Smooth muscle cell (in vitro differentiated cells): Measurements from ENCODE around the gene CORO2A. TPM values are rescaled to one million over a fixed set of nuclear protein-coding genes. Genes with fewer than 3 reads are reported as not detected.
"Not testable (repeated sequence)": the region's sequence is repeated elsewhere in the genome, so short reads cannot be mapped to it uniquely, and the experiment has no call there.

ENCODE experiments used
- DNase-seq: peaks from one replicate; lab custom pipeline; 2025; ENCODE audit not compliant: unreplicated experiment; lab: John Stamatoyannopoulos, UW
- H2AFZ ChIP-seq: fragments of 200-600 bp; sonication (generic); 2 replicates; pipeline ENCODE4 v1.6.0; 2016; ENCODE audit warnings: antibody characterized with exemption, low read depth, mild to moderate bottlenecking
- H3F3A ChIP-seq: fragments of 200-600 bp; sonication (generic); 2 replicates; pipeline ENCODE4 v1.6.0; 2017; ENCODE audit warnings: antibody characterized with exemption, low read depth
- H3K27ac ChIP-seq: fragments of 200-600 bp; sonication (generic); 2 replicates; pipeline ENCODE4 v1.5.1; 2016; ENCODE audit warnings: low read depth, mild to moderate bottlenecking
- H3K27me3 ChIP-seq: fragments of 200-600 bp; sonication (generic); 2 replicates; pipeline ENCODE4 v1.6.1; 2016; ENCODE audit warnings: low read depth, mild to moderate bottlenecking
- H3K36me3 ChIP-seq: fragments of 200-600 bp; sonication (generic); 2 replicates; pipeline ENCODE4 v1.5.1; 2016; ENCODE audit warnings: low read depth
- H3K4me1 ChIP-seq: fragments of 200-600 bp; sonication (generic); 2 replicates; pipeline ENCODE4 v1.5.1; 2016; ENCODE audit warnings: low read depth
- H3K4me2 ChIP-seq: fragments of 200-600 bp; sonication (generic); 2 replicates; pipeline ENCODE4 v1.6.0; 2016; ENCODE audit warnings: mild to moderate bottlenecking
- H3K4me3 ChIP-seq: fragments of 200-600 bp; sonication (generic); 2 replicates; pipeline ENCODE4 v1.5.1; 2016; ENCODE audit warnings: mild to moderate bottlenecking
- H3K79me2 ChIP-seq: fragments of 200-600 bp; sonication (generic); 2 replicates; pipeline ENCODE4 v1.6.0; 2016; ENCODE audit warnings: low read depth, mild to moderate bottlenecking
- H3K9ac ChIP-seq: fragments of 200-600 bp; sonication (generic); 2 replicates; pipeline ENCODE4 v1.6.0; 2016; ENCODE audit warnings: low read depth
- H3K9me3 ChIP-seq: fragments of 200-600 bp; sonication (generic); replicated peaks from 2 replicates; pipeline ENCODE4 v1.5.1; 2016; ENCODE audit warnings: low read depth
- H4K20me1 ChIP-seq: fragments of 200-600 bp; sonication (generic); 2 replicates; pipeline ENCODE4 v1.6.0; 2016; ENCODE audit warnings: low read depth
- CTCF ChIP-seq: fragments of 200-600 bp; sonication (generic); IDR thresholded peaks from 2 replicates; pipeline ENCODE4 v1.5.1; 2017; ENCODE audit warnings: borderline replicate concordance, mild to moderate bottlenecking, antibody characterized with exemption; ENCODE audit not compliant: insufficient read depth, poor library complexity, severe bottlenecking
- WGBS: methylation state at CpG from one replicate; pipeline ENCODE4 v1.1.7; 2016; ENCODE audit warnings: low lambda C conversion rate; 5-methylcytosine and 5-hydroxymethylcytosine counted together
- polyA plus RNA-seq: library from polyadenylated mRNA; unstranded; fragments of >200 nt; fragmentation: Nextera tagmentation; extraction: Ambion mirVana; gene quantifications from 2 replicates; pipeline ENCODE4 v1.2.1, GENCODE V29; 2016
- total RNA-seq: library from RNA; depleted of rRNA; stranded (reverse); fragments of >200 nt; gene quantifications from 2 replicates; pipeline ENCODE4 v1.2.3, GENCODE V29; 2014

CORO2A gene
- total and polyA plus RNA-seq, 2 experiments from 2014 or later = 4.7 to 5.8 TPM

- no peak overlapping the region for H3K27ac ChIP-seq
- 92% methylated on average over 14 of the region's 14 CpGs for WGBS
- H3K36me3 ChIP-seq = no peaks in the 10 kb centered on the region
- H3K4me1 ChIP-seq = no peaks in the 10 kb centered on the region
- no peak overlapping the region for H3K9ac ChIP-seq
- no peak overlapping the region for H3K4me3 ChIP-seq
- no peaks in the 10 kb centered on the region for H3K9me3 ChIP-seq
- H3K27me3 ChIP-seq = no peaks in the 10 kb centered on the region
- no peak overlapping the region for H2AFZ ChIP-seq
- no peaks in the 10 kb centered on the region for H3F3A ChIP-seq
- DNase-seq = no peak
- H4K20me1 ChIP-seq = no peaks in the 10 kb centered on the region
- no peak for TF ChIP-seq CTCF
- H3K4me2 ChIP-seq = no peak overlapping the region
- H3K79me2 ChIP-seq = no peaks in the 10 kb centered on the region
Measured at GRCh38 chr9:98132806-98133631, 59.4 kb downstream of the CORO2A start.

DNA sequence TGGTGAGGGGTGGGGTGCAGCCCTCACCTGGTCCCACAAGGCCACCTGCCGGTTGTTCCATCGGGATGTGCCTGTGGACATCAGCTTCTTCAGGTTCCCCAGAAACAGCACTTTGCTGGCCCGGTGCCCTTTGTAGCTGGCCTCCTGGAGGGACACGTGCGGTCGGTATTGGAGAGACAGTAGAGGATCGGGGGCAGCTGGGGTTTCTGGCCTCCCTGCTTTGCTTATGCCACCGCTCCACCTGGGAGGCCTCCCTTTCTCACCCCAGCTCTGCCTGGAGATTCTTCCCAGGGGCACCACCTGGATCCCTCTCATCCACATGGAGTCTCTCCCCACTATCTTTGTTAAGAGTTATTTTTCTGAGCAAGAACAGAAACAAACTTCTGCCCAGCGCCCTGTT is 60.3 kb downstream of the CORO2A start:
- Histone ChIP-seq H3K4me1 (no peaks in the 10 kb centered on the region), H2AFZ (no peak overlapping the region), H3K4me2 (no peak overlapping the region), H3K27me3 (no peaks in the 10 kb centered on the region), H3F3A (no peaks in the 10 kb centered on the region), H3K9ac (no peak overlapping the region), H3K9me3 (no peaks in the 10 kb centered on the region), H3K79me2 (no peaks in the 10 kb centered on the region), H3K4me3 (no peak overlapping the region), H4K20me1 (no peaks in the 10 kb centered on the region), H3K27ac (no peak overlapping the region), H3K36me3 (no peaks in the 10 kb centered on the region)
- DNase-seq = no peak
- 94% methylated on average over 9 of the region's 9 CpGs for WGBS
- TF ChIP-seq CTCF = no peak

GRCh38 chr9:98130576-98131228 is 61.7 kb downstream of the CORO2A start:
- 97% methylated on average over 13 of the region's 13 CpGs for WGBS
- DNase-seq = no peak
- H2AFZ ChIP-seq = no peak overlapping the region
- H3K9me3 ChIP-seq = no peaks in the 10 kb centered on the region
- no peaks in the 10 kb centered on the region for H3F3A ChIP-seq
- no peak overlapping the region for H3K9ac ChIP-seq
- H3K27me3 ChIP-seq = no peaks in the 10 kb centered on the region
- no peaks in the 10 kb centered on the region for H4K20me1 ChIP-seq
- no peaks in the 10 kb centered on the region for H3K4me1 ChIP-seq
- H3K4me3 ChIP-seq = no peak overlapping the region
- H3K36me3 ChIP-seq = no peaks in the 10 kb centered on the region
- TF ChIP-seq CTCF = no peak
- no peaks in the 10 kb centered on the region for H3K79me2 ChIP-seq
- no peak overlapping the region for H3K27ac ChIP-seq
- no peak overlapping the region for H3K4me2 ChIP-seq

- H3K9ac ChIP-seq, H3K27me3 ChIP-seq, H4K20me1 ChIP-seq, H3K4me3 ChIP-seq, H3K79me2 ChIP-seq, H3K4me1 ChIP-seq, H3K9me3 ChIP-seq, DNase-seq, H3F3A ChIP-seq, H3K4me2 ChIP-seq, H3K36me3 ChIP-seq, H2AFZ ChIP-seq, H3K27ac ChIP-seq: not testable (repeated sequence)
- 94% methylated on average over 4 of the region's 4 CpGs for WGBS
Measured at GRCh38 chr9:98130060-98130459, 62.4 kb downstream of the CORO2A start.
